GM12892 (cell line): ENCODE measurements around the gene PLIN3.

ENCODE experiments used
- POLR2A ChIP-seq: IDR thresholded peaks from 2 replicates; pipeline ENCODE4 v1.6.1; 2011; ENCODE audit warnings: low read depth, low read length, control low read depth
- POLR2AphosphoS5 ChIP-seq: IDR thresholded peaks from 2 replicates; pipeline ENCODE4 v1.6.1; 2011; ENCODE audit warnings: low read depth, low read length, control low read depth

DNA sequence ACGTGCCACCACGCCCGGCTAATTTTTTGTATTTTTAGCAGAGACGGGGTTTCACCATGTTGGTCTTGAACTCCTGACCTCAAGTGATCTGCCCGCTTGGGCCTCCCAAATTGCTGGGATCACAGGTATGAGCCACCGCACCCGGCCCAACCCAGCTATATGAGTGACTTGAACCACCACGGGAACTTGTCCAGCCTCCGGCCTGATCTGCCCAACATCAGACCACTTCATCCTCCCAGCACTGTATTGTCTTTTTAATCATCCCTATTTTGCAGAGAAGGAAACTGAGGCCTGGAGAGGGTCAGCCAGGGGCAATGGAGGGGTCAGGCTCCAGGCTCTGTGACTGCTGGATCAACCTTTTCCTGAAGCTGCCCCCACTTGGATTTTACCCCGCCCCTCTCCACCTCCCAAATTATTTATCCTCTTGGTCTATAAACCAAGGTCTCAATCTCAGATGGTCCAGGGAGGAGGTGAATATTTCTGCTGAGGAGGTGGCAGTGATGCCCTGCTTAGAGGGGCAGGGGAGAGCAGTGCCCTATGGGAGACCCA is 893 bp upstream of the PLIN3 start:
- TF ChIP-seq POLR2A (no peak), POLR2AphosphoS5 (no peak)
